Loucy (cell line): ENCODE data around the gene MAST4.
A peak's percentile ranks its signal among the peaks of the same experiment; 100 is the strongest.

Experiments
- H2AFZ ChIP-seq: fragments of 200-600 bp; sonication (generic); 2 replicates; pipeline ENCODE4 v1.6.0; 2016; ENCODE audit warnings: antibody characterized with exemption, mild to moderate bottlenecking, low read length, moderate library complexity
- H3F3A ChIP-seq: fragments of 200-600 bp; 2 replicates; pipeline ENCODE4 v1.6.0; 2016; ENCODE audit warnings: antibody characterized with exemption, low read depth, mild to moderate bottlenecking
- H3K27me3 ChIP-seq: fragments of 200-600 bp; sonication (generic); 2 replicates; pipeline ENCODE4 v1.6.1; 2014; ENCODE audit warnings: low read length, mild to moderate bottlenecking; ENCODE audit not compliant: insufficient read depth, poor library complexity, severe bottlenecking
- H3K36me3 ChIP-seq: fragments of 200-600 bp; sonication (generic); 2 replicates; pipeline ENCODE4 v1.6.1; 2016; ENCODE audit warnings: low read length; ENCODE audit not compliant: insufficient read depth
- H3K4me1 ChIP-seq: fragments of 200-600 bp; sonication (generic); 2 replicates; pipeline ENCODE4 v1.5.1; 2014; ENCODE audit warnings: low read length, mild to moderate bottlenecking; ENCODE audit not compliant: insufficient read depth, poor library complexity, severe bottlenecking
- H3K4me2 ChIP-seq: fragments of 200-600 bp; sonication (generic); 2 replicates; pipeline ENCODE4 v1.6.0; 2014; ENCODE audit warnings: antibody characterized with exemption, low read length, low read depth, mild to moderate bottlenecking; ENCODE audit not compliant: poor library complexity, severe bottlenecking
- H3K4me3 ChIP-seq: fragments of 200-600 bp; sonication (generic); 2 replicates; pipeline ENCODE4 v1.5.1; 2014; ENCODE audit warnings: low read length, mild to moderate bottlenecking, mixed read lengths; ENCODE audit not compliant: poor library complexity, severe bottlenecking
- H3K79me2 ChIP-seq: fragments of 200-600 bp; sonication (generic); 2 replicates; pipeline ENCODE4 v1.6.1; 2014; ENCODE audit warnings: low read length; ENCODE audit not compliant: insufficient read depth
- H3K9ac ChIP-seq: fragments of 200-600 bp; sonication (generic); 2 replicates; pipeline ENCODE4 v1.6.0; 2014; ENCODE audit warnings: mild to moderate bottlenecking, low read depth, low read length, moderate library complexity; ENCODE audit not compliant: poor library complexity, severe bottlenecking
- H3K9me2 ChIP-seq: fragments of 200-600 bp; sonication (generic); replicated peaks from 2 replicates; pipeline ENCODE4 v1.6.1; 2016; ENCODE audit warnings: low read depth, low read length, mixed read lengths
- H3K9me3 ChIP-seq: fragments of 200-600 bp; sonication (generic); 2 replicates; pipeline ENCODE4 v1.6.1; 2014; ENCODE audit warnings: mild to moderate bottlenecking, antibody characterized with exemption, low read length, low read depth; ENCODE audit not compliant: insufficient read depth
- H4K20me1 ChIP-seq: fragments of 200-600 bp; sonication (generic); 2 replicates; pipeline ENCODE4 v1.6.0; 2014; ENCODE audit warnings: antibody characterized with exemption, low read length, mild to moderate bottlenecking; ENCODE audit not compliant: insufficient read depth, poor library complexity, severe bottlenecking
- EZH2phosphoT487 ChIP-seq: fragments of 200-600 bp; IDR thresholded peaks from 2 replicates; pipeline ENCODE4 v1.6.1; 2018; ENCODE audit warnings: antibody characterized with exemption, mild to moderate bottlenecking, moderate library complexity, borderline replicate concordance
- TF ChIP-seq, protein P1 (sequence below): fragments of 200-600 bp; sonication (generic); conservative IDR thresholded peaks from 2 replicates; pipeline ENCODE4 v1.5.1; 2014; ENCODE audit warnings: mild to moderate bottlenecking, antibody characterized with exemption, low read length

The MAST4 gene

DNA sequence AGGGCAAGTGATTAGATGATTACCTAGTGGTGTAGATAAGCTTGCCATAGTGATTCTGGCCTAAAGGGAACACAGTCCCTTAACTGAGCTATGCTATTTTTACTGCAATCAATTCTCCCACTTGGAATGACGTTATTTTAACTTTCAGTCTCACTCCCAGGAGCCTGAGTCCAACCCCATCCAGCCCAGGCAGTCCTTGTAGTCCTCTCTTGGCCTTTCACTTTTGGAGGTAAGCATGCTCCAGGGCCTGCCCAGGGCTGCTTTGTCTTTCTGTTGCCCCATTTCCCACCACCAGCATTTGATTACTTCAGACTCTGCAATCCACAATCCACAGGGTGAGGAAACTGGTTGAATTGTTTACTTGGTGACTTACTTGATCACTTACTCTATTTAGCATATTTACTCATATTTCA lies 367.4 kb downstream of the MAST4 start:
- H3K4me1 ChIP-seq, result no peaks in the 10 kb centered on the region
- no peaks in the 10 kb centered on the region for H3K9me2 ChIP-seq
- H3K79me2 ChIP-seq, result no peaks in the 10 kb centered on the region
- H3K27me3 ChIP-seq, result no peaks in the 10 kb centered on the region
- TF ChIP-seq EZH2phosphoT487, result no peak
- TF ChIP-seq, protein P1, sequence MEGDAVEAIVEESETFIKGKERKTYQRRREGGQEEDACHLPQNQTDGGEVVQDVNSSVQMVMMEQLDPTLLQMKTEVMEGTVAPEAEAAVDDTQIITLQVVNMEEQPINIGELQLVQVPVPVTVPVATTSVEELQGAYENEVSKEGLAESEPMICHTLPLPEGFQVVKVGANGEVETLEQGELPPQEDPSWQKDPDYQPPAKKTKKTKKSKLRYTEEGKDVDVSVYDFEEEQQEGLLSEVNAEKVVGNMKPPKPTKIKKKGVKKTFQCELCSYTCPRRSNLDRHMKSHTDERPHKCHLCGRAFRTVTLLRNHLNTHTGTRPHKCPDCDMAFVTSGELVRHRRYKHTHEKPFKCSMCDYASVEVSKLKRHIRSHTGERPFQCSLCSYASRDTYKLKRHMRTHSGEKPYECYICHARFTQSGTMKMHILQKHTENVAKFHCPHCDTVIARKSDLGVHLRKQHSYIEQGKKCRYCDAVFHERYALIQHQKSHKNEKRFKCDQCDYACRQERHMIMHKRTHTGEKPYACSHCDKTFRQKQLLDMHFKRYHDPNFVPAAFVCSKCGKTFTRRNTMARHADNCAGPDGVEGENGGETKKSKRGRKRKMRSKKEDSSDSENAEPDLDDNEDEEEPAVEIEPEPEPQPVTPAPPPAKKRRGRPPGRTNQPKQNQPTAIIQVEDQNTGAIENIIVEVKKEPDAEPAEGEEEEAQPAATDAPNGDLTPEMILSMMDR, result no peak
- no peaks in the 10 kb centered on the region for H3K36me3 ChIP-seq
- H3K9me3 ChIP-seq, result no peaks in the 10 kb centered on the region
- no peak overlapping the region for H3K9ac ChIP-seq
- H2AFZ ChIP-seq, result no peak overlapping the region
- H3K4me3 ChIP-seq, result no peak overlapping the region
- H3K4me2 ChIP-seq, result no peak overlapping the region
- H3F3A ChIP-seq, result no peaks in the 10 kb centered on the region
- no peaks in the 10 kb centered on the region for H4K20me1 ChIP-seq

DNA sequence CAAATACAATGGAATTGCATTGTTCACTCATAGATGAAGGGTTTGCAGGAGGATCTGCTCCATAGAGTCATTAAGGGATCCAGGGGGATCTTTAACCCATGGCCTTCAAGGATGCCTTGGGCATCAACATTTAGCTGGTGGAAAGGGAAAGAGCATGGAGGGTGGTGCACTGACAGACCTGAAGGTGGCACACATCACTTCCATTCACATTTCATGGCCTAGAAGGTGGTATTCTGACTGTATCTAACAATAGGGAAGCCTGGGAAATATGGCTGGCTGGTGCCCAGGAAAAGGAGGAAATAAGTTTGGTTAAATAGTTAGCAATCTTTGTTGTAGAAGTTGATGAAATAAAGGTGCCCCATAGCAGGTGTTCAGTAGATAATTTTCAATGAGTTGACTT lies 370.2 kb downstream of the MAST4 start:
- H3K27me3 ChIP-seq, result no peaks in the 10 kb centered on the region
- H3K9me2 ChIP-seq, result no peaks in the 10 kb centered on the region
- no peaks in the 10 kb centered on the region for H3F3A ChIP-seq
- no peaks in the 10 kb centered on the region for H3K36me3 ChIP-seq
- no peak overlapping the region for H2AFZ ChIP-seq
- no peaks in the 10 kb centered on the region for H3K4me1 ChIP-seq
- no peak overlapping the region for H3K9ac ChIP-seq
- TF ChIP-seq EZH2phosphoT487, result no peak
- TF ChIP-seq, protein P1, result peak; percentile 49
- no peaks in the 10 kb centered on the region for H4K20me1 ChIP-seq
- H3K4me2 ChIP-seq, result no peak overlapping the region
- H3K9me3 ChIP-seq, result no peaks in the 10 kb centered on the region
- H3K4me3 ChIP-seq, result no peak overlapping the region
- H3K79me2 ChIP-seq, result no peaks in the 10 kb centered on the region

DNA sequence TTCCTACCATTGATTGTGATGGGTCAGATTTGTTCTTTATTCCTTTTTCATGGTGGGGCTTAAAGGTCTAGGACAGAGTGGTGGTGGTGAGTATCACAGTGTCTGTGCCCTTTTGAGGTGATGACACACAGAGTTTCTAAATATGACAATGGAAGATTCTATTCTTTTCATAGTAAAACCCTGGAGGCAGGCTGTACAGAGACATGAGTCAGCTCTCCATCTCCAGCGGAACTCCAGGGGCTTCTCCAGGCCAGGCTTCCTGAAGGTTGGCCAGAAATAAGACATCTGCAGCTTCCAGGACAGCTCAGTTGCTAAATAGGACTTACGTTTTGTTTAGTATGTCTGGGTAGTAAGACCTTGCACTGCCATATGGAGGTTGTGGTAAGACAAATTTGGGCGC lies 370.9 kb downstream of the MAST4 start:
- H2AFZ ChIP-seq, result no peak overlapping the region
- no peaks in the 10 kb centered on the region for H3K9me2 ChIP-seq
- H3K9me3 ChIP-seq, result no peaks in the 10 kb centered on the region
- H3K4me1 ChIP-seq, result no peaks in the 10 kb centered on the region
- H3K4me2 ChIP-seq, result no peak overlapping the region
- no peaks in the 10 kb centered on the region for H3K36me3 ChIP-seq
- TF ChIP-seq, protein P1, result no peak
- no peak for TF ChIP-seq EZH2phosphoT487
- no peaks in the 10 kb centered on the region for H4K20me1 ChIP-seq
- no peak overlapping the region for H3K9ac ChIP-seq
- H3K4me3 ChIP-seq, result no peak overlapping the region
- no peaks in the 10 kb centered on the region for H3K79me2 ChIP-seq
- H3K27me3 ChIP-seq, result no peaks in the 10 kb centered on the region
- H3F3A ChIP-seq, result no peaks in the 10 kb centered on the region
